Measurements from ENCODE around the gene GORASP1.

The GORASP1 gene

GRCh38 chr3:39140341-39140971, 33.0 kb upstream of the GORASP1 start:
- DNase-seq = no peak

DNA sequence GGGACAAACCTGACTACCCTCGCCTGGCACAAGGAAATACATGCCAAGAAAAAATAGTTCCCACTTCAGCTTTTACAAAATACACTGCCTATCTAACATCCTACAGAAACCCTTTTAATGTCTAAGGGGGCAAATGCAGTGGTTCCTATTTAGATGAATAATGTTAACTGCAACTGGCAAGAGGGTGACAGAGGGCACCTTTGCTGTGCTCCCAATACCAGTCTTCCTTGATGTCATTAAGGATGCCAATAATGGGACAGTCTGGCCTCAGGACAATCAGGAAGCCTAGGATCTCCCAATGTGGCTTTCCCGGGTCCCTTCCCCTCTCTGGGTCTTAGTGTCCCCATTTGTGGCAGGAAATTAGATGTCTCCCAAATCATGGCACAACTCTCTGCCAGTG, 32.0 kb upstream of the GORASP1 start:
- DNase-seq = no peak

GRCh38 chr3:39138804-39139415, 31.5 kb upstream of the GORASP1 start:
- no peak for DNase-seq

DNA sequence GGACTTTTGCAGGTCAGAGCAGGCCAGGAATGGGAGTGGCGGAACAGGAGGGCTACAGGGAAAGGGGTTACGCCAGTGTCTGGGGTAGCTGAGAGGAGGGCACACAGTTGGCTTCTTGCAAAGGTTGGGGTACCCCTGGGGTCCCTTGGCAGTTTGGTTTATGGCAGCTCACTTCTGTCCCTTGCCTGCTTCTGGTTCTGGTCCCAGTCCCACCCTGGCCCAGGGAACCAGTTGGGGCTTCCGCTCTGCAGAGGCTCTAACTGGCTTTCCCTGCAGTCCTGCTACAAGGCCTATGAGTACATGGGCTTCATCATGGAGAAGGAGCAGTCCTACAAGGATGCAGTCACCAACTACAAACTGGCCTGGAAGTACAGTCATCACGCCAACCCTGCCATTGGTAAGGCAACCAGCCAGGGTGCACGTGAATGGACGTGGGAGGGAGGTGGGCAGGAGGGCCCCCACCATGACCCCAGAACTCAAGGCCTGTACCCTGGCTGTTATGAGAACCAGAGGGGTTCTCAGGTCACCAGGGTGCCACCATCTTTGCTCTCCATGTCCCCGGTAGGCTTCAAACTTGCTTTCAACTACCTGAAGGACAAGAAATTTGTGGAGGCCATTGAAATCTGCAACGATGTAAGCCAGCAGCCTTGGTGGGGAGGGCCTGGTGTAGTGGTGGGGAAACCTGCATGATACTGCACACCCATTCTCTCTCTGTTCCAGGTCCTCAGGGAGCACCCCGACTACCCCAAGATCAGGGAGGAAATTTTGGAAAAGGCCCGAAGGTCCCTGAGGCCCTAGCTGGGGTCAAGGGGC, 30.8 kb upstream of the GORASP1 start:
- no peak for DNase-seq

DNA sequence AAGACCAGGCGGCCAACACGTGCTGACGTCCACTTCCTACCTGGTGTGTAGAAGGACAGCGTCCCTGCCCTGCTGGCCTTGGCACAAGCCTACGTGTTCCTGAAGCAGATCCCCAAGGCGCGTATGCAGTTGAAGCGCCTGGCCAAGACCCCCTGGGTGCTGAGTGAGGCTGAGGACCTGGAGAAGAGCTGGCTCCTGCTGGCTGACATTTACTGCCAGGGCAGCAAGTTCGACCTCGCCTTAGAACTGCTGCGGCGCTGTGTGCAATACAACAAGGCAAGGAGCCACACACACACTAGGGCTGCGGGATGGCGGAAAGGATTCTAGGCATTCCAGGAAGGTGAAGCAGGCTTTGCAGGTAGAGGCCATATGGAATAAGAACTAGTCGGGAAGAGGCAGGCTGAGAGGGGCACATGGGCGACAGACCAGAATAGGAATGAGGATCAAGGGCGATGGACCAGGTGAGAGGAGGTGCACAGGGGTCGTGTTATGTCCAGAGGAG, 30.1 kb upstream of the GORASP1 start:
- no peak for DNase-seq

DNA sequence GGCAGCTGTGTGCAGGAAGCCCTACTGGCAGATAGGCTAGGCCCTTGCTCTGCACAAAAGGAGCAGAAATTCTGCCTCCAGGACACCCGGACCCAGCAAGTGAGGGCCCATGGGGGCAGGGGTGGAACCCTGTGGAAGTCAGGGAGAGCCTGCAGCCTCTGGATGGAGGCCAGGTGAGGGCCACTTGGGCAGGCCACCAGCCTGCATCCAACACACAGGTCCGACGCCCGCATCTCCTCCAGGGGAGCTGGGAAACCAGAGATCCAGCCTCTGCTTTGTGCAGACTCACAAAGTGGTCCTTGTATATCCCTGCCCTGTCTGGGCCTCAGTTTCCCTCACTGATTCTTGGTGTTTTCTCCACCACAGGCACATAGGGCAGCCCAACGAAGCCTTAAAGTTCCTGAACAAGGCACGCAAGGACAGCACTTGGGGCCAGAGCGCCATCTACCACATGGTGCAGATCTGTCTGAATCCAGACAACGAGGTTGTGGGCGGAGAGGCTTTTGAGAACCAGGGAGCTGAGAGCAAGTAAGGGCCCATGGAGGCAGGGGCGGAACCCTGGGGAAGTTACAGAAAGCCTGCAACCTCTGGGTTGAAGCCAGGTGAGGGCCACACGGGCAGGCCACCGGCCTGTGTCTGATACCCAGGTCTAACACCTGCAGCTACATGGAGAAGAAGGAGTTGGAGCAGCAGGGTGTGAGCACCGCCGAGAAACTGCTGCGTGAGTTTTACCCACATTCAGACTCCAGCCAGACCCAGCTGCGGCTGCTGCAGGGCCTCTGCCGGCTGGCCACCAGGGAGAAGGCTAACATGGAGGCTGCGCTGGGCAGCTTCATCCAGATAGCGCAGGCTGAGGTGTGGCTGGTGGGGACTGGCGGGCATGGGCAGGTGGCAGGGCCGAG, 29.4 kb upstream of the GORASP1 start:
- no peak for DNase-seq

DNA sequence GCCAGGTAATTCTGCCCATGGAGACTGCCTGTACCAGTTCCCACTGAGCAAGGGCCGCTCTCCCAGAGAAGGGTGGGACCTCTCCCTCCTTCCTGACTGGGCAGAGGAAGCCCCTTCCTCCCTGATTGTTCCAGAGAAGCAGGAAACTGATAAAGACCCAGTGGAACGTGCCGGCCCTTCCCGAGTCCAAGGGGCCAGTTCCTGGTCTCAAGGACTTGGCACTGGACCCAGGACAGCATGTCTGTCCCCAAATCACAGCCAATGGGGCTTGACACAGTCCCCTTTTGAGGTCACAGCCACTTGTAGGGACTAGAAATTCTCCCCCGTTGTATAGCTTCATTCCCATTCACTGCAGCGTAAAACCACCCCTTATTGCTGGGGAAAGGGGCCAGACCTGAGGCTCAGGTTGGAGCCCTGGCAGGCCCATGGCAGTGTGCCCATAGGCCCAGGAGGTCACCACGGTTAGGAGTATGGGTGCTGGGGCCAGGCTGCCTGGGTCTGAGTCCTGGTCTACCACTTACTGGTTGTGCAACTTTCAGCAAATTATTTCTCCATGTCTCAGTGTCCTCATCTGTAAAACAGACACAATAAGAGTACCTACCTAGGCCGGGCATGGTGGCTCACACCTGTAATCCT, 27.9 kb upstream of the GORASP1 start:
- no peak for DNase-seq

GRCh38 chr3:39134305-39134704, 26.9 kb upstream of the GORASP1 start:
- DNase-seq = no peak

- no peak for DNase-seq
Observed at GRCh38 chr3:39133822-39134221, 26.4 kb upstream of the GORASP1 start.

DNA sequence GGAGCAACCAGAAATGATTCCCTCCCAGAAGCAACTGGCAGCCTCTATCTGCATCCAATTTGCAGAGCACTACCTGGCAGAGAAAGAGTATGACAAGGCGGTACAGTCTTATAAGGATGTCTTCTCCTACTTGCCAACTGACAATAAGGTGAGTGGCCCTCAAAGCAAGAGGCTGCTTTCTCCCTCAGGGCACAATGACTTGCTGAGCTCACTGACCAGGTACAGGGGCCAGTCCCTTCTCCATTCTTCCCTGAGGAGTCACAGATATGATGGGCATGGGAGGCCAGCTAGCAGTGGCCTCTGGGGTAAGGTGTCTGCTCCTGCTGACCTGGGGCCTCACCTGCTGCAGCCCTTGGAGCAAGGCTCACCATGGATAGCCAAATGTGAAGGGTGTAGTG, 25.7 kb upstream of the GORASP1 start:
- no peak for DNase-seq

DNA sequence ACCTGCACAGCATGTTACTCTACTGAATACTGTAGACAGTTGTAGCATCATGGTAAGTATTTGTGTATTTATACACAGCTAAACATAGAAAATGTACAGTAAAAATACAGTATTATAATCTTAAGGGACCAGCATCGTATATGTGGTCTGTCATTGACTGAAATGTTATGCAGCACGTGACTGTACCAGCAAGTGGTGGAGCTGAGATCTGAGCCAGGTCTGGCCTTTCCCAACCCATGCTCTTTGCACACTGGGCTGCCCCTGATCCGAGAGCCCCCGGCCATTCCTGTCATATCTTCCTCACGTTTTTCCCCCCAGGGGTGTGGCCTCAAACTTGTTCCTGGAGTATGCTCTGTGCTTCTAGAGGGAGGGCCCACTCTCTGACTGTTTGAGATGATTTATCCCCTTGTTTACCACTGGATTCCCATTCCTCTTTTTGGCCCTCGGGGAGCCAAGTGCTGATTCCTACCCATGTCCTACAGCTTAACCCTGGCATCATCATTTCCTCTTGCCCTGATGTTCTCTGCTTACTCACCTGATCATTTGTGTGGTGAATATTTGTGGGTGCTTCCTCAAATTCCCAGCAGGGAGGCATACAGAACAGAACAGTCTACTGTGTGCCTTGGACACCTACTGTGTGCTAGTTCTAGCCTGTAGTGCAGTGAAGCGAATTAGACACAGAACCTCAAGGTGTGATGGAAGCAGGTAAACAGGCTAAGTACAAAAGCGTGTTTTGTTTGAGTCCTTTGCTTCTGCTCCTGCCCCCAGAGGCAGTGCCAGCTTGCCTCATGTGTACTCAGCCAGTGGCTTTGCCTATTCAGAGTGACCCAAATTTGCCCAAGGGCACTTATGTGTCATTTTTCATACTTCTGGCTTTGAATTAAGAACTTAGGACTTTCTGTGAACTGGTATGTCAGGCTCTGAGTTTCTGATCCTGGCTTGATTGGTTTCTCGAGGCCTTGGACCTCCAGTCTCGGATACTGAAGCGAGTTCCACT, 25.0 kb upstream of the GORASP1 start:
- no peak for DNase-seq

DNA sequence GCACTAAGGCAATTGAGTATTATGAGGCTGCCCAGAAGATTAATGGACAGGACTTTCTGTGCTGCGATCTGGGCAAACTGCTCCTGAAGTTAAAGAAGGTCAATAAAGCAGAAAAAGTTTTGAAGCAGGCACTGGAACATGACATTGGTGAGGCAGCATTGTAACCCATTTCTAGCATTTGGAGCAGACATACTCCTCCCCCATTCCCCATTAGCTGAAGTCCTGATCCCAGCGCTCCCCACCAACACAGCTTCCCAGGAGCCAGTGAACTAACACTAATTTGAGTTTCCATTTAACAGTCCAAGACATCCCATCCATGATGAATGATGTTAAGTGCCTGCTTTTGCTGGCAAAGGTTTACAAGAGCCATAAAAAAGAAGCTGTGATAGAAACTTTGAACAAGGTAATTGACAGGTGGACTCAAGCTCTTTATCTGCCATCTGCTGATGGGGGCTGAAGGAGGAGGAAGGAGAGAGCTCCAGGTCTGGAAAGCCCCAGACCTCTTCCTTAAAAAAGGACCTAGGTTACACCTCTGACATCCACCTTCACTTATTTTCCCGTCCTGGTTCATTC, 23.4 kb upstream of the GORASP1 start:
- no peak for DNase-seq

- DNase-seq = no peak
Observed at GRCh38 chr3:39130026-39130425, 22.6 kb upstream of the GORASP1 start.

DNA sequence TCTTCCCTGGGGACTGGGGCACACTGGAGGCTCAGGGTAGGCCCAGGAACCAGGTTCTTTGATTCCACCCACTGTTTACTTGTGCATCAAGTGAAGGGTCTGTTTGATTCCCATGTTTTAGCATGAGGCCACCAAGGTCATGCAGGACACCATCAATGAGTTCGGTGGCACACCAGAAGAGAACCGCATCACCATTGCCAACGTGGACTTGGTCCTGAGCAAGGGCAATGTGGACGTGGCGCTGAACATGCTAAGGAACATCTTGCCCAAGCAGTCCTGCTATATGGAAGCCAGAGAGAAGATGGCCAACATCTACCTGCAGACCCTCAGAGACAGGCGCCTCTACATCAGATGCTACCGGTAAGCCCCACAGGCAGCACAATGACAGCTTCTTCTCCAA, 21.5 kb upstream of the GORASP1 start:
- no peak for DNase-seq

GRCh38 chr3:39127908-39128304, 20.5 kb upstream of the GORASP1 start:
- DNase-seq = no peak

- no peak for DNase-seq
Observed at GRCh38 chr3:39127269-39127907, 20.0 kb upstream of the GORASP1 start.

- no peak for DNase-seq
Observed at GRCh38 chr3:39126532-39127071, 19.2 kb upstream of the GORASP1 start.

- DNase-seq = no peak
Observed at GRCh38 chr3:39125841-39126500, 18.5 kb upstream of the GORASP1 start.

Data from NCI-H146 (cell line).